SK-N-SH treated with all-trans-retinoic acid at 6 μM for 48 hours (cell line): ENCODE measurements around the gene HTR4.

Source experiments
- ATAC-seq: fragments of 200-7000 bp; cut with Tn5 transposase; 3 replicates; pipeline ENCODE4 v1.9.1; 2020; ENCODE audit warnings: mild to moderate bottlenecking, moderate library complexity
- BACH2 ChIP-seq: fragments of 250-450 bp; sonication (Bioruptor Pico); IDR thresholded peaks from 2 replicates; pipeline ENCODE4 v1.9.0; 2021; ENCODE audit warnings: mild to moderate bottlenecking, borderline replicate concordance
- CREB5 ChIP-seq: fragments of 250-450 bp; sonication (Bioruptor Pico); IDR thresholded peaks from 2 replicates; pipeline ENCODE4 v1.5.1; 2020; ENCODE audit warnings: low read depth, mild to moderate bottlenecking, moderate library complexity
- CSDC2 ChIP-seq: fragments of 250-450 bp; sonication (Bioruptor Pico); IDR thresholded peaks from 2 replicates; pipeline ENCODE4 v1.5.0; 2020; ENCODE audit warnings: mild to moderate bottlenecking, moderate library complexity
- CSRNP3 ChIP-seq: fragments of 250-450 bp; sonication (Bioruptor Pico); IDR thresholded peaks from 2 replicates; pipeline ENCODE4 v1.5.1; 2021; ENCODE audit warnings: mild to moderate bottlenecking, moderate library complexity
- ESRRG ChIP-seq: fragments of 250-450 bp; sonication (Bioruptor Pico); IDR thresholded peaks from 2 replicates; pipeline ENCODE4 v1.6.1; 2021; ENCODE audit warnings: mild to moderate bottlenecking
- ISL1 ChIP-seq: fragments of 250-450 bp; sonication (Bioruptor Pico); IDR thresholded peaks from 2 replicates; pipeline ENCODE4 v2.1.2; 2022; ENCODE audit warnings: mild to moderate bottlenecking, moderate library complexity
- OSR1 ChIP-seq: fragments of 250-450 bp; sonication (Bioruptor Pico); IDR thresholded peaks from 2 replicates; pipeline ENCODE4 v1.8.0; 2022; ENCODE audit warnings: moderate library complexity, mild to moderate bottlenecking, inconsistent platforms
- PATZ1 ChIP-seq: fragments of 250-450 bp; sonication (Bioruptor Pico); IDR thresholded peaks from 2 replicates; pipeline ENCODE4 v1.8.0; 2020; ENCODE audit warnings: mild to moderate bottlenecking, moderate library complexity, borderline replicate concordance
- POU6F1 ChIP-seq: fragments of 250-450 bp; sonication (Bioruptor Pico); IDR thresholded peaks from 2 replicates; pipeline ENCODE4 v1.8.0; 2021; ENCODE audit warnings: low read depth, mild to moderate bottlenecking, moderate library complexity, borderline replicate concordance
- PPARA ChIP-seq: fragments of 250-450 bp; sonication (Bioruptor Pico); IDR thresholded peaks from 2 replicates; pipeline ENCODE4 v1.5.0; 2020; ENCODE audit warnings: mild to moderate bottlenecking, borderline replicate concordance
- RARB ChIP-seq: fragments of 250-450 bp; sonication (Bioruptor Pico); IDR thresholded peaks from 2 replicates; pipeline ENCODE4 v1.8.0; 2021; ENCODE audit warnings: mild to moderate bottlenecking, moderate library complexity
- SNAI2 ChIP-seq: fragments of 250-450 bp; sonication (Bioruptor Pico); IDR thresholded peaks from 2 replicates; pipeline ENCODE4 v1.5.0; 2020; ENCODE audit warnings: mild to moderate bottlenecking, moderate library complexity
- TOX ChIP-seq: fragments of 250-450 bp; sonication (Bioruptor Pico); IDR thresholded peaks from 2 replicates; pipeline ENCODE4 v1.8.0; 2021; ENCODE audit warnings: mild to moderate bottlenecking, moderate library complexity, borderline replicate concordance
- TSHZ2 ChIP-seq: fragments of 250-450 bp; sonication (Bioruptor Pico); IDR thresholded peaks from 2 replicates; pipeline ENCODE4 v1.5.0; 2020; ENCODE audit warnings: mild to moderate bottlenecking, moderate library complexity
- ZFP3 ChIP-seq: fragments of 250-450 bp; sonication (Bioruptor Pico); IDR thresholded peaks from 2 replicates; pipeline ENCODE4 v1.5.0; 2020; ENCODE audit warnings: mild to moderate bottlenecking, moderate library complexity
- ZFP30 ChIP-seq: fragments of 450-650 bp; formaldehyde crosslinking; IDR thresholded peaks from 2 replicates; pipeline ENCODE4 v1.5.0; 2022; ENCODE audit warnings: mild to moderate bottlenecking, moderate library complexity
- ZNF565 ChIP-seq: fragments of 450-650 bp; formaldehyde crosslinking; conservative IDR thresholded peaks from 2 replicates; pipeline ENCODE4 v1.5.0; 2020; ENCODE audit warnings: low read depth, mild to moderate bottlenecking, moderate library complexity
- ZNF70 ChIP-seq: fragments of 450-650 bp; formaldehyde crosslinking; IDR thresholded peaks from 2 replicates; pipeline ENCODE4 v1.5.0; 2020; ENCODE audit warnings: mild to moderate bottlenecking, moderate library complexity

Gene HTR4

GRCh38 chr5:148559461-148559860, 94.9 kb downstream of the HTR4 start:
- TF ChIP-seq ZFP30 (CRISPR knock-in tag) (no peak), SNAI2 (CRISPR knock-in tag) (no peak), TOX (CRISPR knock-in tag) (no peak), RARB (CRISPR knock-in tag) (no peak), PPARA (no peak), ZNF70 (CRISPR knock-in tag) (no peak), PATZ1 (CRISPR knock-in tag) (no peak), CSDC2 (CRISPR knock-in tag) (no peak)
- no peak for ATAC-seq

- no peak for TF ChIP-seq ZNF70 (CRISPR knock-in tag)
- no peak for TF ChIP-seq PPARA
- no peak for TF ChIP-seq TOX (CRISPR knock-in tag)
- TF ChIP-seq BACH2 (CRISPR knock-in tag) = no peak
- TF ChIP-seq PATZ1 (CRISPR knock-in tag) = no peak
- no peak for TF ChIP-seq OSR1 (CRISPR knock-in tag)
- TF ChIP-seq POU6F1 (CRISPR knock-in tag) = no peak
- no peak for TF ChIP-seq CSRNP3 (CRISPR knock-in tag)
- no peak for TF ChIP-seq SNAI2 (CRISPR knock-in tag)
- TF ChIP-seq CREB5 = no peak
- no peak for TF ChIP-seq ESRRG
- ATAC-seq = no peak
These were observed 95.4 kb downstream of the HTR4 start for GRCh38 chr5:148558892-148559291.

GRCh38 chr5:148556835-148557234, 97.5 kb downstream of the HTR4 start:
- no peak for ATAC-seq
- TF ChIP-seq ZFP3 (CRISPR knock-in tag) (no peak), OSR1 (CRISPR knock-in tag) (no peak), CREB5 (no peak), ZNF565 (no peak), CSDC2 (CRISPR knock-in tag) (no peak), SNAI2 (CRISPR knock-in tag) (no peak), CSRNP3 (CRISPR knock-in tag) (no peak), ZNF70 (CRISPR knock-in tag) (no peak), ISL1 (CRISPR knock-in tag) (no peak), ESRRG (no peak), TOX (CRISPR knock-in tag) (no peak), BACH2 (CRISPR knock-in tag) (no peak), POU6F1 (CRISPR knock-in tag) (no peak), TSHZ2 (CRISPR knock-in tag) (no peak)
